Measurements from ENCODE around the gene CTRB1. TPM values are rescaled to one million over a fixed set of nuclear protein-coding genes. Genes with fewer than 3 reads are reported as not detected.

CTRB1 gene
- total and polyA plus RNA-seq, 2 donors (not counting 3 experiments of a cell fraction or from before 2014, with no cell fraction given) = not detected

DNA sequence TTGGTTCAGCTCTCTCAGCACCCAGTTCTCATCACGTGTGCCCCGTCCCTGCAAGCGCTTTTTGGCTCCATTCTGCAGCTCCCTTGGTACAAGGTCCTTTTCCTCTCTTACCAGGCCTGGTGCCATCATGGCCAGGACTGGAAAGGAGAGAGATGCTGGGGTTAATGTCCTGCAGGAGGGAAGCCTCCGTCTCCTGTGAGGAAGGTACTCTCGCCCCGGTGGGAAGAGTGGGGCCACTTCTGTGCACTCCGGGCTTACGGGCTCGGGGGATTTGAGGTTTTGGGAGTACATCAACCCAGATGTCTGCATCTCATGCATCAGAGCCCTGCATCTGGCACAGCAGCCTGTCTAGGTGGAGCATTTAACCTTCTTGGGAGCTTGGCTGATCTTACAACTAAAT, 22.0 kb upstream of the CTRB1 start:
- H4K20me1 ChIP-seq (replicated peaks; ENCODE audit: control insufficient read depth, extremely low read depth, insufficient read depth, low read length) = no peaks in the 10 kb centered on the region
- TF ChIP-seq, protein P1, sequence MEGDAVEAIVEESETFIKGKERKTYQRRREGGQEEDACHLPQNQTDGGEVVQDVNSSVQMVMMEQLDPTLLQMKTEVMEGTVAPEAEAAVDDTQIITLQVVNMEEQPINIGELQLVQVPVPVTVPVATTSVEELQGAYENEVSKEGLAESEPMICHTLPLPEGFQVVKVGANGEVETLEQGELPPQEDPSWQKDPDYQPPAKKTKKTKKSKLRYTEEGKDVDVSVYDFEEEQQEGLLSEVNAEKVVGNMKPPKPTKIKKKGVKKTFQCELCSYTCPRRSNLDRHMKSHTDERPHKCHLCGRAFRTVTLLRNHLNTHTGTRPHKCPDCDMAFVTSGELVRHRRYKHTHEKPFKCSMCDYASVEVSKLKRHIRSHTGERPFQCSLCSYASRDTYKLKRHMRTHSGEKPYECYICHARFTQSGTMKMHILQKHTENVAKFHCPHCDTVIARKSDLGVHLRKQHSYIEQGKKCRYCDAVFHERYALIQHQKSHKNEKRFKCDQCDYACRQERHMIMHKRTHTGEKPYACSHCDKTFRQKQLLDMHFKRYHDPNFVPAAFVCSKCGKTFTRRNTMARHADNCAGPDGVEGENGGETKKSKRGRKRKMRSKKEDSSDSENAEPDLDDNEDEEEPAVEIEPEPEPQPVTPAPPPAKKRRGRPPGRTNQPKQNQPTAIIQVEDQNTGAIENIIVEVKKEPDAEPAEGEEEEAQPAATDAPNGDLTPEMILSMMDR (IDR thresholded peaks at IDR 0.05; ENCODE audit: extremely low read depth in 1 of 2, insufficient read depth in 1 of 2, low read depth in 1 of 2, low read length in 2 of 2) = no peak
- TF ChIP-seq JUN (IDR thresholded peaks at IDR 0.05; ENCODE audit: borderline replicate concordance, insufficient read depth, insufficient read length, low read depth) (no peak), POLR2A (IDR thresholded peaks at IDR 0.05; ENCODE audit: low read depth, low read length) (no peak), FOS (IDR thresholded peaks at IDR 0.05; ENCODE audit: borderline replicate concordance, insufficient read depth, low read length) (no peak), MYC (IDR thresholded peaks at IDR 0.05; ENCODE audit: low read depth, low read length) (no peak), POLR2AphosphoS5 (IDR thresholded peaks at IDR 0.05; ENCODE audit: insufficient read depth, low read depth, low read length) (no peak), GATA2 (IDR thresholded peaks at IDR 0.05; ENCODE audit: insufficient read depth, insufficient read length, low read depth, low read length) (no peak), EZH2 (IDR thresholded peaks at IDR 0.05; ENCODE audit: borderline replicate concordance, low read depth, low read length, severe bottlenecking) (no peak)
- TF ChIP-seq, protein P2, sequence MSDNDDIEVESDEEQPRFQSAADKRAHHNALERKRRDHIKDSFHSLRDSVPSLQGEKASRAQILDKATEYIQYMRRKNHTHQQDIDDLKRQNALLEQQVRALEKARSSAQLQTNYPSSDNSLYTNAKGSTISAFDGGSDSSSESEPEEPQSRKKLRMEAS (IDR thresholded peaks at IDR 0.05; ENCODE audit: insufficient read depth, insufficient read length) = no peak
- H2AFZ ChIP-seq (ENCODE audit: low read depth, low read length) = no peak overlapping the region
- peaks cover 4% of the 10 kb centered on the region for H3K4me1 ChIP-seq (ENCODE audit: control insufficient read depth, extremely low read depth, insufficient read depth, low read length)
- no peak overlapping the region for H3K27ac ChIP-seq (ENCODE audit: insufficient read depth, low read depth, low read length)
- no peaks in the 10 kb centered on the region for H3K79me2 ChIP-seq (ENCODE audit: control insufficient read depth, insufficient read depth, low read length)
- POLR2A ChIA-PET = no interaction called here
- H3K9me3 ChIP-seq (replicated peaks; ENCODE audit: control insufficient read depth, insufficient read depth, low read length) = no peaks in the 10 kb centered on the region
- no peak overlapping the region for H3K9ac ChIP-seq (replicated peaks; ENCODE audit: extremely low read depth, insufficient read depth, low read length)
- intact Hi-C loops (cut with micrococcal nuclease) (no loop called here), dilution Hi-C loops (cut with MboI; ENCODE audit: extremely low pct_ligation_motif_present, low sequenced_read_pairs) (no loop called here)
- H3K9me1 ChIP-seq (replicated peaks; ENCODE audit: control insufficient read depth, extremely low read depth, insufficient read depth, low read length) = no peaks in the 10 kb centered on the region
- no peak for FAIRE-seq
- no peaks in the 10 kb centered on the region for H3K36me3 ChIP-seq (ENCODE audit: control insufficient read depth in 2 of 2, extremely low read depth in 1 of 2, insufficient read depth in 2 of 2, low read length in 2 of 2)
- H3K4me3 ChIP-seq (replicated peaks in 1 of 3; ENCODE audit: insufficient read depth in 1 of 3, low read depth in 1 of 3, low read length in 3 of 3) = no peak overlapping the region
- H3K27me3 ChIP-seq (ENCODE audit: control insufficient read depth in 2 of 2, insufficient read depth in 2 of 2, low read length in 2 of 2) = peaks cover 5 to 7% of the 10 kb centered on the region in 2 experiments
- CTCF ChIA-PET = interaction anchor here (0.9 to 7.9 kb wide), 4 partner anchors 206 to 567 kb away, joined by 3 to 186 read pairs (median 60); partner anchors contain the start of gene TMEM170A
- DNase-seq (ENCODE audit: low read depth, low spot score) = no peak
- no TSS peak for BruUV-seq (replicated peaks)
- H3K4me2 ChIP-seq (ENCODE audit: insufficient read depth, low read length) = no peak overlapping the region

Data from endothelial cell of umbilical vein (primary cell).